ES-I3 (cell line): ENCODE measurements around the gene ZBTB5.
"Not testable (repeated sequence)": the region's sequence is repeated elsewhere in the genome, so short reads cannot be mapped to it uniquely, and the experiment has no call there.

Source experiments
- H3K36me3 ChIP-seq: 2 replicates; pipeline ENCODE4 v1.6.1; 2013; ENCODE audit warnings: mild to moderate bottlenecking, low read length, control low read depth, moderate library complexity; ENCODE audit not compliant: insufficient read depth
- H3K4me1 ChIP-seq: 2 replicates; pipeline ENCODE4 v1.6.1; 2013; ENCODE audit warnings: mild to moderate bottlenecking, control low read depth, low read length; ENCODE audit not compliant: insufficient read depth
- H3K9ac ChIP-seq: 2 replicates; pipeline ENCODE4 v1.6.1; 2013; ENCODE audit warnings: low read depth, mild to moderate bottlenecking, low read length, moderate library complexity
- H3K9me3 ChIP-seq: 2 replicates; pipeline ENCODE4 v1.6.1; 2013; ENCODE audit warnings: mild to moderate bottlenecking, low read length, moderate library complexity; ENCODE audit not compliant: control insufficient read depth, insufficient read depth

The ZBTB5 gene

GRCh38 chr9:37501957-37502596 is 36.8 kb upstream of the ZBTB5 start:
- Histone ChIP-seq H3K36me3 (peaks cover 27% of the 10 kb centered on the region), H3K9ac (no peak overlapping the region), H3K9me3 (no peaks in the 10 kb centered on the region), H3K4me1 (no peaks in the 10 kb centered on the region)

GRCh38 chr9:37499297-37499696 is 34.0 kb upstream of the ZBTB5 start:
- H3K4me1 ChIP-seq: no peaks in the 10 kb centered on the region
- H3K9ac ChIP-seq: no peak overlapping the region
- H3K9me3 ChIP-seq: no peaks in the 10 kb centered on the region
- H3K36me3 ChIP-seq: peaks cover 28% of the 10 kb centered on the region

- Histone ChIP-seq H3K4me1 (no peaks in the 10 kb centered on the region), H3K9me3 (no peaks in the 10 kb centered on the region), H3K36me3 (peaks cover 33% of the 10 kb centered on the region), H3K9ac (no peak overlapping the region)
Observed at GRCh38 chr9:37498457-37498856, 33.2 kb upstream of the ZBTB5 start.

GRCh38 chr9:37497320-37497719 is 32.1 kb upstream of the ZBTB5 start:
- no peak overlapping the region for H3K9ac ChIP-seq
- no peaks in the 10 kb centered on the region for H3K4me1 ChIP-seq
- peaks cover 28% of the 10 kb centered on the region for H3K36me3 ChIP-seq
- H3K9me3 ChIP-seq: no peaks in the 10 kb centered on the region

- Histone ChIP-seq H3K36me3 (peaks cover 17% of the 10 kb centered on the region), H3K4me1 (no peaks in the 10 kb centered on the region), H3K9me3 (no peaks in the 10 kb centered on the region), H3K9ac (no peak overlapping the region)
Observed at GRCh38 chr9:37496020-37496419, 30.8 kb upstream of the ZBTB5 start.

- Histone ChIP-seq H3K9me3 (no peaks in the 10 kb centered on the region), H3K9ac (no peak overlapping the region), H3K4me1 (no peaks in the 10 kb centered on the region), H3K36me3 (peaks cover 17% of the 10 kb centered on the region)
Observed at GRCh38 chr9:37495571-37495970, 30.3 kb upstream of the ZBTB5 start.

- Histone ChIP-seq H3K9me3 (no peaks in the 10 kb centered on the region), H3K36me3 (peaks cover 15% of the 10 kb centered on the region), H3K4me1 (no peaks in the 10 kb centered on the region), H3K9ac (no peak overlapping the region)
Observed at GRCh38 chr9:37491939-37492338, 26.7 kb upstream of the ZBTB5 start.

GRCh38 chr9:37486616-37487548 is 21.6 kb upstream of the ZBTB5 start:
- Histone ChIP-seq H3K36me3 (peaks cover 5% of the 10 kb centered on the region; the same call in 1 of the 2 replicates), H3K9me3 (no peaks in the 10 kb centered on the region), H3K9ac (peak overlapping the region; percentile 70), H3K4me1 (peaks cover 4% of the 10 kb centered on the region; the same call in 1 of the 2 replicates)

GRCh38 chr9:37486256-37486615 is 21.0 kb upstream of the ZBTB5 start:
- H3K9ac ChIP-seq: peak overlapping the region; percentile 70
- H3K4me1 ChIP-seq: peaks cover 9% of the 10 kb centered on the region; the same call in 1 of the 2 replicates
- peaks cover 5% of the 10 kb centered on the region; the same call in 1 of the 2 replicates for H3K36me3 ChIP-seq
- no peaks in the 10 kb centered on the region for H3K9me3 ChIP-seq

- Histone ChIP-seq H3K9ac (peak within 1 kb of the TSS; percentile 70), H3K9me3 (no peaks in the 10 kb centered on the region), H3K36me3 (peaks cover 5% of the 10 kb centered on the region; the same call in 1 of the 2 replicates), H3K4me1 (peaks cover 9% of the 10 kb centered on the region; the same call in 1 of the 2 replicates)
Observed at GRCh38 chr9:37485389-37486255, 20.4 kb upstream of the ZBTB5 start, which contains the start of gene POLR1E. TSS of gene POLR1E (plus strand) at chr9:37485948. CDS start at chr9:37486048, 100 bp downstream.

GRCh38 chr9:37480759-37481158 is 15.5 kb upstream of the ZBTB5 start:
- Histone ChIP-seq H3K4me1 (peaks cover 5% of the 10 kb centered on the region; the same call in 1 of the 2 replicates), H3K9me3 (no peaks in the 10 kb centered on the region), H3K36me3 (no peaks in the 10 kb centered on the region), H3K9ac (no peak overlapping the region)

- H3K36me3 ChIP-seq, H3K4me1 ChIP-seq, H3K9me3 ChIP-seq, H3K9ac ChIP-seq: not testable (repeated sequence)
Observed at GRCh38 chr9:37477987-37478619, 12.9 kb upstream of the ZBTB5 start.

GRCh38 chr9:37477443-37477842 is 12.2 kb upstream of the ZBTB5 start:
- H3K9ac ChIP-seq: not testable (repeated sequence)

GRCh38 chr9:37476930-37477329 is 11.7 kb upstream of the ZBTB5 start:
- Histone ChIP-seq H3K9ac (no peak overlapping the region), H3K4me1 (peaks cover 10% of the 10 kb centered on the region; the same call in 1 of the 2 replicates), H3K36me3 (no peaks in the 10 kb centered on the region), H3K9me3 (peaks cover 10% of the 10 kb centered on the region)

More at GRCh38 chr9:37477443-37477842, 12.2 kb upstream of the ZBTB5 start:
- not testable (repeated sequence) for H3K36me3 ChIP-seq, H3K4me1 ChIP-seq, H3K9me3 ChIP-seq
